ENCODE data around the gene CDKN3. TPM values are rescaled to one million over a fixed set of nuclear protein-coding genes. Genes with fewer than 3 reads are reported as not detected.

Gene CDKN3
- total RNA-seq, 1 experiment from 2014 or later, result 62.5 TPM

- ATAC-seq, result no peak
- intact Hi-C loops (cut with micrococcal nuclease), result no loop called here
- peaks cover 0 to under 1% of the 10 kb centered on the region in 2 experiments; a peak in 1 of 4 replicates for H3K4me1 ChIP-seq (ENCODE audit: control insufficient read depth in 1 of 2, insufficient read depth in 2 of 2, low read length in 2 of 2)
Measured at GRCh38 chr14:54425537-54426274, 28.9 kb downstream of the CDKN3 start.

More at GRCh38 chr14:54425537-54426274, 28.9 kb downstream of the CDKN3 start:
- no peaks in the 10 kb centered on the region for H4K20me1 ChIP-seq (ENCODE audit: insufficient read depth)
- POLR2A ChIA-PET, result no interaction called here
- H3K9me2 ChIP-seq (ENCODE audit: insufficient read depth), result no peaks in the 10 kb centered on the region
- H3K27ac ChIP-seq (ENCODE audit: low read depth, low read length), result no peak overlapping the region
- H3K4me3 ChIP-seq (replicated peaks in 1 of 2; ENCODE audit: low read depth in 1 of 2, low read length in 2 of 2), result no peak overlapping the region
- H3K9me3 ChIP-seq (ENCODE audit: control insufficient read depth in 1 of 2, insufficient read depth in 1 of 2, low read depth in 1 of 2, low read length in 2 of 2), result no peaks in the 10 kb centered on the region
- TF ChIP-seq EGR1 (IDR thresholded peaks at IDR 0.05; ENCODE audit: low read depth), result no peak
- TF ChIP-seq CTCF (IDR thresholded peaks at IDR 0.05 in 2 of 3, conservative IDR thresholded peaks at IDR 0.05 in 1 of 3; ENCODE audit: borderline replicate concordance in 1 of 3, insufficient read depth in 1 of 3, low read depth in 2 of 3, low read length in 2 of 3), result no peak
- no peak for TF ChIP-seq POLR2AphosphoS5 (IDR thresholded peaks at IDR 0.05; ENCODE audit: low read depth, low read length)
- no peak for TF ChIP-seq SRF (IDR thresholded peaks at IDR 0.05; ENCODE audit: low read depth)
- TF ChIP-seq ELF1 (IDR thresholded peaks at IDR 0.05; ENCODE audit: borderline replicate concordance, low read depth), result no peak
- TF ChIP-seq SIN3A (IDR thresholded peaks at IDR 0.05; ENCODE audit: low read depth), result no peak
- no peak for TF ChIP-seq EZH2phosphoT487 (IDR thresholded peaks at IDR 0.05; ENCODE audit: borderline replicate concordance)
- no peak for TF ChIP-seq FOSL1 (IDR thresholded peaks at IDR 0.05; ENCODE audit: low read depth)
- TF ChIP-seq REST (IDR thresholded peaks at IDR 0.05; ENCODE audit: low read depth), result no peak
- no peak for TF ChIP-seq YY1 (IDR thresholded peaks at IDR 0.05; ENCODE audit: extremely low read depth, insufficient replicate concordance, low read depth, low read length)
- no peak for TF ChIP-seq ATF3 (IDR thresholded peaks at IDR 0.05)
- no peak for TF ChIP-seq TCF7L2 (IDR thresholded peaks at IDR 0.05; ENCODE audit: borderline replicate concordance, extremely low read depth, insufficient read depth, insufficient read length)
- no peak for TF ChIP-seq RAD21 (IDR thresholded peaks at IDR 0.05; ENCODE audit: low read depth)
- TF ChIP-seq ZNF274 (IDR thresholded peaks at IDR 0.05; ENCODE audit: low read depth, low read length), result no peak
- TF ChIP-seq MAX (IDR thresholded peaks at IDR 0.05), result no peak
- TF ChIP-seq ZFX (IDR thresholded peaks at IDR 0.05), result no peak
- TF ChIP-seq EZH2 (IDR thresholded peaks at IDR 0.05), result no peak
- no peak for TF ChIP-seq ZBTB33 (IDR thresholded peaks at IDR 0.05; ENCODE audit: extremely low read depth, insufficient replicate concordance, low read length)
- TF ChIP-seq POLR2A (IDR thresholded peaks at IDR 0.05; ENCODE audit: borderline replicate concordance, extremely low read depth, insufficient read depth, insufficient read length), result no peak
- no peak for TF ChIP-seq JUND (IDR thresholded peaks at IDR 0.05)
- RAD21 ChIA-PET (ENCODE audit: low non-redundant PET in 1 of 2, low total read pairs in 2 of 2, uncharacterized antibody in 2 of 2, unreplicated experiment in 2 of 2), result no interaction called here
- no peak overlapping the region for H2AFZ ChIP-seq (ENCODE audit: low read depth, low read length, poor library complexity, severe bottlenecking)
- H3K79me2 ChIP-seq (ENCODE audit: insufficient read depth, low read length), result peaks cover 22% of the 10 kb centered on the region
- H3K4me2 ChIP-seq (ENCODE audit: low read length), result no peak overlapping the region
- H3K27me3 ChIP-seq (ENCODE audit: insufficient read depth, low read length), result no peaks in the 10 kb centered on the region
- CTCF ChIA-PET, result no interaction called here
- BruUV-seq (replicated peaks), result no TSS peak
- peaks cover 14 to 36% of the 10 kb centered on the region in 2 experiments; a peak in 3 of 4 replicates for H3K36me3 ChIP-seq (ENCODE audit: control insufficient read depth in 1 of 2, insufficient read depth in 2 of 2, low read length in 2 of 2)
- H3K9ac ChIP-seq (ENCODE audit: low read length), result no peak overlapping the region
- no peak for DNase-seq (ENCODE audit: low read depth, low spot score)
